ENCODE results near the gene SKI.

SKI gene

GRCh38 chr1:2192031-2192995 lies 35.8 kb upstream of the SKI start:
- in situ Hi-C loops (cut with MboI; ENCODE audit: low sequenced_read_pairs) = loop anchor here (25.0 kb wide), 1 partner anchor 345 kb away; the partner anchor contains the start of genes HES5 and PANK4

GRCh38 chr1:2193514-2194281 lies 34.4 kb upstream of the SKI start:
- in situ Hi-C loops (cut with MboI; ENCODE audit: low sequenced_read_pairs) = loop anchor here (25.0 kb wide), 1 partner anchor 344 kb away; the partner anchor contains the start of genes HES5 and PANK4

- in situ Hi-C loops (cut with MboI; ENCODE audit: low sequenced_read_pairs) = loop anchor here (25.0 kb wide), 1 partner anchor 343 kb away; the partner anchor contains the start of genes HES5 and PANK4
These were observed 33.7 kb upstream of the SKI start, which contains the start of gene FAAP20 for GRCh38 chr1:2194319-2194897. Gene FAAP20 (minus strand): TSS chr1:2194772. CDS start chr1:2194749, 23 bp downstream.

GRCh38 chr1:2194898-2195673 lies 33.0 kb upstream of the SKI start:
- in situ Hi-C loops (cut with MboI; ENCODE audit: low sequenced_read_pairs) = loop anchor here (5.0 to 25.0 kb wide), 2 partner anchors 182 to 342 kb away; partner anchors contain the start of genes HES5 and PANK4

- in situ Hi-C loops (cut with MboI; ENCODE audit: low sequenced_read_pairs) = loop anchor here (5.0 to 25.0 kb wide), 2 partner anchors 182 to 342 kb away; partner anchors contain the start of genes HES5 and PANK4
These were observed 32.3 kb upstream of the SKI start for GRCh38 chr1:2195785-2196184.

- in situ Hi-C loops (cut with MboI; ENCODE audit: low sequenced_read_pairs) = loop anchor here (5.0 to 25.0 kb wide), 2 partner anchors 180 to 340 kb away; partner anchors contain the start of genes HES5 and PANK4
These were observed 31.0 kb upstream of the SKI start for GRCh38 chr1:2196901-2197638.

- in situ Hi-C loops (cut with MboI; ENCODE audit: low sequenced_read_pairs) = loop anchor here (5.0 to 25.0 kb wide), 2 partner anchors 180 to 340 kb away; partner anchors contain the start of genes HES5 and PANK4
These were observed 30.4 kb upstream of the SKI start for GRCh38 chr1:2197707-2198165.

GRCh38 chr1:2198571-2198970 lies 29.5 kb upstream of the SKI start:
- in situ Hi-C loops (cut with MboI; ENCODE audit: low sequenced_read_pairs) = loop anchor here (5.0 to 25.0 kb wide), 2 partner anchors 179 to 339 kb away; partner anchors contain the start of genes HES5 and PANK4

- in situ Hi-C loops (cut with MboI; ENCODE audit: low sequenced_read_pairs) = loop anchor here (5.0 to 25.0 kb wide), 2 partner anchors 178 to 338 kb away; partner anchors contain the start of genes HES5 and PANK4
These were observed 28.9 kb upstream of the SKI start for GRCh38 chr1:2199042-2199810.

- in situ Hi-C loops (cut with MboI; ENCODE audit: low sequenced_read_pairs) = no loop called here
These were observed 27.7 kb upstream of the SKI start for GRCh38 chr1:2200308-2200943.

- in situ Hi-C loops (cut with MboI; ENCODE audit: low sequenced_read_pairs) = no loop called here
These were observed 27.1 kb upstream of the SKI start for GRCh38 chr1:2201062-2201461.

- in situ Hi-C loops (cut with MboI; ENCODE audit: low sequenced_read_pairs) = no loop called here
These were observed 26.0 kb upstream of the SKI start for GRCh38 chr1:2202008-2202575.

- in situ Hi-C loops (cut with MboI; ENCODE audit: low sequenced_read_pairs) = no loop called here
These were observed 25.1 kb upstream of the SKI start for GRCh38 chr1:2202843-2203601.

- in situ Hi-C loops (cut with MboI; ENCODE audit: low sequenced_read_pairs) = no loop called here
These were observed 24.3 kb upstream of the SKI start for GRCh38 chr1:2203671-2204414.

GRCh38 chr1:2204415-2205190 lies 23.5 kb upstream of the SKI start:
- in situ Hi-C loops (cut with MboI; ENCODE audit: low sequenced_read_pairs) = no loop called here

All from HL-60/S4 (cell line).